Measurements from ENCODE around the gene DNAH14. TPM values are rescaled to one million over a fixed set of nuclear protein-coding genes. Genes with fewer than 3 reads are reported as not detected.

DNAH14 gene
- total RNA-seq, 1 experiment from 2014 or later = 39.7 TPM

- no peaks in the 10 kb centered on the region for H3K79me1 ChIP-seq (ENCODE audit: insufficient read depth, low read depth, low read length, poor library complexity, severe bottlenecking)
- no peak overlapping the region for H2AFZ ChIP-seq (ENCODE audit: low read length)
- no peak overlapping the region for H2AK5ac ChIP-seq (ENCODE audit: insufficient read length, low read length)
- no peak overlapping the region for H4K8ac ChIP-seq (replicated peaks; ENCODE audit: insufficient read length, low read depth, low read length)
- TF ChIP-seq, protein P1, sequence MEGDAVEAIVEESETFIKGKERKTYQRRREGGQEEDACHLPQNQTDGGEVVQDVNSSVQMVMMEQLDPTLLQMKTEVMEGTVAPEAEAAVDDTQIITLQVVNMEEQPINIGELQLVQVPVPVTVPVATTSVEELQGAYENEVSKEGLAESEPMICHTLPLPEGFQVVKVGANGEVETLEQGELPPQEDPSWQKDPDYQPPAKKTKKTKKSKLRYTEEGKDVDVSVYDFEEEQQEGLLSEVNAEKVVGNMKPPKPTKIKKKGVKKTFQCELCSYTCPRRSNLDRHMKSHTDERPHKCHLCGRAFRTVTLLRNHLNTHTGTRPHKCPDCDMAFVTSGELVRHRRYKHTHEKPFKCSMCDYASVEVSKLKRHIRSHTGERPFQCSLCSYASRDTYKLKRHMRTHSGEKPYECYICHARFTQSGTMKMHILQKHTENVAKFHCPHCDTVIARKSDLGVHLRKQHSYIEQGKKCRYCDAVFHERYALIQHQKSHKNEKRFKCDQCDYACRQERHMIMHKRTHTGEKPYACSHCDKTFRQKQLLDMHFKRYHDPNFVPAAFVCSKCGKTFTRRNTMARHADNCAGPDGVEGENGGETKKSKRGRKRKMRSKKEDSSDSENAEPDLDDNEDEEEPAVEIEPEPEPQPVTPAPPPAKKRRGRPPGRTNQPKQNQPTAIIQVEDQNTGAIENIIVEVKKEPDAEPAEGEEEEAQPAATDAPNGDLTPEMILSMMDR (conservative IDR thresholded peaks at IDR 0.05) = no peak
- H3K36me3 Mint-ChIP-seq (ENCODE audit: insufficient read depth in 1 of 3, low read depth in 3 of 3) = peaks cover 5 to 10% (median 7%) of the 10 kb centered on the region in 3 experiments; a peak in 6 of 7 replicates
- H2BK12ac ChIP-seq (ENCODE audit: insufficient read length, low read depth, low read length) = no peak overlapping the region
- H3K23ac ChIP-seq (ENCODE audit: insufficient read length, low read depth, low read length) = no peak overlapping the region
- no peak overlapping the region for H3K4me3 Mint-ChIP-seq
- no peak overlapping the region for H3K4me2 ChIP-seq (ENCODE audit: insufficient read depth, insufficient read length, low read length)
- no peaks in the 10 kb centered on the region for H3K27me3 Mint-ChIP-seq (ENCODE audit: low read depth)
- no peak overlapping the region for H4K91ac ChIP-seq (ENCODE audit: insufficient read length, low read depth, low read length)
- H3K4me1 Mint-ChIP-seq = no peaks in the 10 kb centered on the region
- H3K14ac ChIP-seq (ENCODE audit: insufficient read depth, low read length) = no peak overlapping the region
- WGBS (ENCODE audit: extremely low coverage, insufficient read length, low lambda C conversion rate) = no CpG with 5 or more reads among the region's 1 CpG
- no peaks in the 10 kb centered on the region for H3K79me2 ChIP-seq (ENCODE audit: insufficient read depth, low read length)
- no peak overlapping the region for H3K56ac ChIP-seq (ENCODE audit: insufficient read length, low read depth, low read length)
- H3K4me1 ChIP-seq (ENCODE audit: insufficient read depth, low read length) = no peaks in the 10 kb centered on the region
- H3K27ac ChIP-seq (ENCODE audit: insufficient read length, low read depth, low read length) = no peak overlapping the region
- no peak overlapping the region for H2BK5ac ChIP-seq (ENCODE audit: insufficient read length, low read length)
- no peaks in the 10 kb centered on the region for H3K9me3 ChIP-seq (ENCODE audit: control insufficient read depth, low read depth, low read length)
- H2BK20ac ChIP-seq (ENCODE audit: low read depth, low read length, poor library complexity, severe bottlenecking) = no peak overlapping the region
- H3K9ac ChIP-seq (ENCODE audit: extremely low read depth, insufficient read length, low read length) = no peak overlapping the region
- no peak overlapping the region for H3T11ph ChIP-seq (ENCODE audit: low read length)
- no peak overlapping the region for H3K18ac ChIP-seq (ENCODE audit: insufficient read length, low read depth, low read length)
- H3K27me3 ChIP-seq (ENCODE audit: insufficient read depth, low read length) = no peaks in the 10 kb centered on the region
- H2BK120ac ChIP-seq (ENCODE audit: low read depth, low read length, poor library complexity, severe bottlenecking) = no peak overlapping the region
- H3K4ac ChIP-seq (ENCODE audit: low read depth, low read length) = no peak overlapping the region
- H4K5ac ChIP-seq (ENCODE audit: insufficient read length, low read depth, low read length) = no peak overlapping the region
- H2BK15ac ChIP-seq (ENCODE audit: low read depth, low read length) = no peak overlapping the region
- H4K20me1 ChIP-seq (ENCODE audit: control insufficient read depth, insufficient read depth, insufficient read length) = no peaks in the 10 kb centered on the region
- DNase-seq = no peak
- H3K23me2 ChIP-seq (ENCODE audit: insufficient read length, low read depth, low read length, poor library complexity, severe bottlenecking) = no peaks in the 10 kb centered on the region
- H3K27ac Mint-ChIP-seq = no peak overlapping the region
- H3K9me3 Mint-ChIP-seq = peaks cover 0 to 10% of the 10 kb centered on the region in 2 experiments; a peak in 4 of 5 replicates
These were observed 66.8 kb downstream of the DNAH14 start for GRCh38 chr1:224996266-224996665.
